ENCODE data around the gene MRPL22. TPM values are rescaled to one million over a fixed set of nuclear protein-coding genes. Genes with fewer than 3 reads are reported as not detected.

Gene MRPL22
- total RNA-seq, 3 donors from 2014 or later (not counting 1 experiment from before 2014, with no cell fraction given) = 30.5 to 38.0 (median 30.9) TPM

DNA sequence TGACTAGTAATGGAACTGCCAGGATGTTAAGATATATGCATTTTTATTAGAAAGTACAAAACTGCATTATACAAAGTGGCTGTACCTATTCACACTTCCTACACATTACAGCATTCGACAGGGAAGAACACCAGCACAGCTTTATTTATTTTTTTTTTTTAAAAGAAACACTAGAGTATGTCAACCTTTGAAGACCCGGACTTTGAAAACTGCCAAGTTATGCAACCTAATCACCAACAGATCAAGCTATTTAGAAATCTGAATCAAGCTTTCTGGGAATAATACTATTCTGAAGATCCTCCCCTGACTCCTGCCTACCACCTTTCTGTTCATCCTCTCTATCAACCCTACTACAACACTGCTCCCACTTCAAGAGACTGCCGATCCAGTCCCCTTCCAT, 7.3 kb upstream of the MRPL22 start:
- intact Hi-C loops (cut with micrococcal nuclease) = no loop called here
- 94% methylated on average over 3 of the region's 3 CpGs for WGBS (ENCODE audit: insufficient coverage)
- H3K36me3 ChIP-seq (ENCODE audit: control insufficient read depth, insufficient read depth, low read length) = peaks cover 22% of the 10 kb centered on the region
- no peak overlapping the region for H3K4me3 ChIP-seq (ENCODE audit: low read length)
- ATAC-seq (no peak), DNase-seq (no peak)
- no peak overlapping the region for H3K4me3 Mint-ChIP-seq
- no peak overlapping the region for H3K27ac Mint-ChIP-seq
- H3K27me3 Mint-ChIP-seq (ENCODE audit: low read depth in 2 of 2) = no peaks in the 10 kb centered on the region
- no peaks in the 10 kb centered on the region for H3K9me3 Mint-ChIP-seq
- H3K27me3 ChIP-seq (ENCODE audit: control insufficient read depth, insufficient read depth, low read length) = no peaks in the 10 kb centered on the region
- peaks cover 11 to 17% of the 10 kb centered on the region in 2 donors for H3K4me1 Mint-ChIP-seq
- TF ChIP-seq, protein P1, sequence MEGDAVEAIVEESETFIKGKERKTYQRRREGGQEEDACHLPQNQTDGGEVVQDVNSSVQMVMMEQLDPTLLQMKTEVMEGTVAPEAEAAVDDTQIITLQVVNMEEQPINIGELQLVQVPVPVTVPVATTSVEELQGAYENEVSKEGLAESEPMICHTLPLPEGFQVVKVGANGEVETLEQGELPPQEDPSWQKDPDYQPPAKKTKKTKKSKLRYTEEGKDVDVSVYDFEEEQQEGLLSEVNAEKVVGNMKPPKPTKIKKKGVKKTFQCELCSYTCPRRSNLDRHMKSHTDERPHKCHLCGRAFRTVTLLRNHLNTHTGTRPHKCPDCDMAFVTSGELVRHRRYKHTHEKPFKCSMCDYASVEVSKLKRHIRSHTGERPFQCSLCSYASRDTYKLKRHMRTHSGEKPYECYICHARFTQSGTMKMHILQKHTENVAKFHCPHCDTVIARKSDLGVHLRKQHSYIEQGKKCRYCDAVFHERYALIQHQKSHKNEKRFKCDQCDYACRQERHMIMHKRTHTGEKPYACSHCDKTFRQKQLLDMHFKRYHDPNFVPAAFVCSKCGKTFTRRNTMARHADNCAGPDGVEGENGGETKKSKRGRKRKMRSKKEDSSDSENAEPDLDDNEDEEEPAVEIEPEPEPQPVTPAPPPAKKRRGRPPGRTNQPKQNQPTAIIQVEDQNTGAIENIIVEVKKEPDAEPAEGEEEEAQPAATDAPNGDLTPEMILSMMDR (IDR thresholded peaks at IDR 0.05) = no peak
- H3K4me1 ChIP-seq (ENCODE audit: control insufficient read depth, insufficient read depth, low read length) = peaks cover 15% of the 10 kb centered on the region
- H3K27ac ChIP-seq (ENCODE audit: low read length) = no peak overlapping the region
- no peaks in the 10 kb centered on the region for H3K9me3 ChIP-seq (ENCODE audit: control insufficient read depth, insufficient read depth, low read length)
- peaks cover 9% of the 10 kb centered on the region for H3K36me3 Mint-ChIP-seq

DNA sequence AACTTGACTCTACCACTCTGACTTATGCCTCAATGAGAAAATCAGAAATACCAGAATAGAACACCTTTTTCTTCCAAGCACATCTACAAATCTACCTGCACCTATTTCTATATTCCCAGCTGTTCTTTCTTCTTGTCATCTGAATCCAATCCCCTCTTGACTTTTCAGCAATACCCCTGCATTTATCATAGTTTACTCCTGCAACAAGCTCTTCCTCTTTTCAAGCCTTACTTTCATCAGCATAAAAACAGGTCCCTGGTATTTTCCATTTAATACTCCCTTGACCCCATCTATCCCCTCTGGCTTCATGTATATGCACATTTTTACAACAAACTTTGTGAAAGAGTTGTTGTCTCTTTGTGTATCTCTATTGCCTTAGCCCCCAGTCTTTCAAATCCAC, 6.0 kb upstream of the MRPL22 start:
- intact Hi-C loops (cut with micrococcal nuclease) = loop anchor here (5.0 kb wide), 1 partner anchor 178 kb away; the partner anchor contains the start of gene LARP1
- H3K4me1 Mint-ChIP-seq = peaks cover 11 to 22% of the 10 kb centered on the region in 2 donors
- H3K36me3 ChIP-seq (ENCODE audit: control insufficient read depth, insufficient read depth, low read length) = peaks cover 19% of the 10 kb centered on the region

DNA sequence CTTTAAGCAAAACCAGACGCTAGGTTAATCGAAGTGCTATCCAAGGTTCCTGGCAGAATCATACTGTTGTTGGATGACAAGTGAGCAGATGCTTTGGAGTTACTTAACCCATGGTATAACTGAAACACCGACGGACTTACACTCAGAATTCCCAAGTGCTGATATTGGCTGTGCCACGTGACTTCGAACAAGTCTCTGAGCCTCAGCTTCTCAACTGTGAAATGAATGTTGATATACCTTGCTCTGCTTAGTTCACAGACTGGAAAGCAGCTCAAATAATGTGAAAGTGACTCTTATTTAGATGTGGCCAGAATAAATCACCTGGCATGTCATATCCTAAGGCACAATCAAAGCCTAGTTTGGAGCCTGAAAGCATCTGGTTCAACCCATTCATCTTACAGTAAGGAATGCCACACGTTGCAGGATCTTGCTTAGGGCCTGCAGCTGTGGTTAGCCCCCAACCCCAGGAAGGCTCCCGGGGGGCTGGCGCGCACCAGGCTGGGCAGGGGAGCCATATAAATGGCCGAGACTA, 3.6 kb upstream of the MRPL22 start:
- Mint-ChIP-seq H3K27me3 (ENCODE audit: low read depth in 2 of 2) (no peaks in the 10 kb centered on the region), H3K36me3 (no peaks in the 10 kb centered on the region), H3K9me3 (no peaks in the 10 kb centered on the region), H3K27ac (peak overlapping the region; percentile 71 to 88), H3K4me1 (peaks cover 24 to 36% of the 10 kb centered on the region in 2 donors), H3K4me3 (peak overlapping the region; percentile 91)
- no peaks in the 10 kb centered on the region for H3K9me3 ChIP-seq (ENCODE audit: control insufficient read depth, insufficient read depth, low read length)
- TF ChIP-seq, protein P1 (IDR thresholded peaks at IDR 0.05) = no peak
- H3K4me3 ChIP-seq (ENCODE audit: low read length) = peak overlapping the region; percentile 73
- H3K27ac ChIP-seq (ENCODE audit: low read length) = peak overlapping the region; percentile 27
- H3K36me3 ChIP-seq (ENCODE audit: control insufficient read depth, insufficient read depth, low read length) = peaks cover 3% of the 10 kb centered on the region
- peaks cover 23% of the 10 kb centered on the region for H3K4me1 ChIP-seq (ENCODE audit: control insufficient read depth, insufficient read depth, low read length)
- 47% methylated on average over 11 of the region's 11 CpGs for WGBS (ENCODE audit: insufficient coverage)
- intact Hi-C loops (cut with micrococcal nuclease) = loop anchor here (5.0 kb wide), 1 partner anchor 180 kb away; the partner anchor contains the start of gene LARP1
- ATAC-seq = no peak
- peak in 1 of 2 donors; percentile 10 for DNase-seq
- H3K27me3 ChIP-seq (ENCODE audit: control insufficient read depth, insufficient read depth, low read length) = no peaks in the 10 kb centered on the region

More for the DNA sequence above, 6.0 kb upstream of the MRPL22 start:
- no peak overlapping the region for H3K27ac ChIP-seq (ENCODE audit: low read length)
- no peak for ATAC-seq
- peaks cover 6% of the 10 kb centered on the region for H3K36me3 Mint-ChIP-seq
- TF ChIP-seq, protein P1 (IDR thresholded peaks at IDR 0.05) = no peak
- H3K9me3 ChIP-seq (ENCODE audit: control insufficient read depth, insufficient read depth, low read length) = no peaks in the 10 kb centered on the region
- no peaks in the 10 kb centered on the region for H3K27me3 ChIP-seq (ENCODE audit: control insufficient read depth, insufficient read depth, low read length)
- H3K9me3 Mint-ChIP-seq = no peaks in the 10 kb centered on the region
- H3K27ac Mint-ChIP-seq = no peak overlapping the region
- no peak overlapping the region for H3K4me3 Mint-ChIP-seq
- peaks cover 17% of the 10 kb centered on the region for H3K4me1 ChIP-seq (ENCODE audit: control insufficient read depth, insufficient read depth, low read length)
- no peak overlapping the region for H3K4me3 ChIP-seq (ENCODE audit: low read length)
- no peaks in the 10 kb centered on the region for H3K27me3 Mint-ChIP-seq (ENCODE audit: low read depth in 2 of 2)
- DNase-seq = no peak

Data from natural killer cell (primary cell).